Thoracic aorta (tissue), 2 donors: ENCODE data around the gene STK39. TPM values are rescaled to one million over a fixed set of nuclear protein-coding genes. Genes with fewer than 3 reads are reported as not detected.

Source experiments
- ATAC-seq: fragments of 150-250 bp; one replicate; pipeline ENCODE4 v1.8.0; 2017; ENCODE audit warnings: low read depth; ENCODE audit not compliant: insufficient number of reproducible peaks, low FRiP score
- DNase-seq: peaks from one replicate; pipeline ENCODE4 v3.0.0-alpha.2; 2020; ENCODE audit warnings: low spot score
- H3K27ac ChIP-seq, 2 donors: fragments of 200-600 bp; sonication (generic); 1 replicate in 1 of 2; 2 replicates in 1 of 2; pipeline ENCODE4 v1.5.1; 2016; ENCODE audit warnings: mild to moderate bottlenecking in 2 of 2, moderate library complexity in 2 of 2
- H3K27me3 ChIP-seq: fragments of 200-600 bp; sonication (generic); replicated peaks from 2 replicates; pipeline ENCODE4 v1.6.0; 2016; ENCODE audit warnings: mild to moderate bottlenecking; ENCODE audit not compliant: insufficient read depth
- H3K36me3 ChIP-seq: fragments of 200-600 bp; sonication (generic); one replicate; pipeline ENCODE4 v1.5.1; 2016
- H3K4me1 ChIP-seq, 2 donors: fragments of 200-600 bp; sonication (generic); 1 replicate in 1 of 2; 2 replicates in 1 of 2; pipeline versions ENCODE4 v1.5.1 to v1.6.0; 2016; ENCODE audit warnings: low read depth in 2 of 2, mild to moderate bottlenecking in 1 of 2; ENCODE audit not compliant: control insufficient read depth in 1 of 2
- H3K4me3 ChIP-seq: fragments of 200-600 bp; sonication (generic); 2 replicates; pipeline ENCODE4 v1.5.1; 2016; ENCODE audit warnings: mild to moderate bottlenecking
- H3K9me3 ChIP-seq: fragments of 200-600 bp; sonication (generic); 2 replicates; pipeline ENCODE4 v1.5.1; 2016
- CTCF ChIP-seq: fragments of 200-600 bp; sonication (generic); IDR thresholded peaks from one replicate; pipeline ENCODE4 v1.5.1; 2019; ENCODE audit warnings: antibody characterized with exemption
- total RNA-seq, 2 donors: library from RNA; depleted of rRNA; stranded (reverse); fragments of >200 nt; gene quantifications; one replicate each; pipeline versions ENCODE4 v1.1.0 to v1.2.3, GENCODE V29; 2016

STK39 gene
- total RNA-seq, 2 donors from 2014 or later: 11.5 to 18.5 TPM

DNA sequence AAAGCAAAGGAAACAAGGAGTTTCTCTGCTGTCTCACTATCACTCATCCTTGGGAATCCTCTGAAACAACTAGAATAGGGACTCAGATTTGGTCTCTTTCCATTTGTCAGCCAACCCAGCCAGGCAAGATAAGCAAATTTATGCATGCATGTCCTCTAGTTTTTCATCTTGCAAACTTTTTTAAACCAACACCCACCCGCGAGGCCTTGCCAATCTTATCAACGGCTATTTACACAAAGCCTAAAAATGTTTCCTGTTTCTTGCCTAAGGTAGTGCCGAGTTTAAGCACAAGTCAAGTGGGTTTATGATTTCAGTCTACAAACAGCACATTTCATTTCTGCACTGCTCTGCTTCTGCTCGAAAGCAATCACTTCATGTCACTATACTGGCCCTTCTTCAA is 240.9 kb downstream of the STK39 start:
- H3K4me3 ChIP-seq: no peak overlapping the region
- no peak for TF ChIP-seq CTCF
- no peaks in the 10 kb centered on the region for H3K9me3 ChIP-seq
- DNase-seq: no peak
- H3K27ac ChIP-seq: no peak overlapping the region
- H3K4me1 ChIP-seq: no peaks in the 10 kb centered on the region
- H3K27me3 ChIP-seq: no peaks in the 10 kb centered on the region
- no peaks in the 10 kb centered on the region for H3K36me3 ChIP-seq
- no peak for ATAC-seq

- no peaks in the 10 kb centered on the region for H3K4me1 ChIP-seq
- H3K27ac ChIP-seq: no peak overlapping the region
- H3K27me3 ChIP-seq: no peaks in the 10 kb centered on the region
- H3K4me3 ChIP-seq: no peak overlapping the region
- DNase-seq (no peak), ATAC-seq (no peak)
- no peaks in the 10 kb centered on the region for H3K9me3 ChIP-seq
- TF ChIP-seq CTCF: no peak
- no peaks in the 10 kb centered on the region for H3K36me3 ChIP-seq
Measured at GRCh38 chr2:168005586-168005985, 241.8 kb downstream of the STK39 start.

GRCh38 chr2:168003876-168004275 is 243.5 kb downstream of the STK39 start:
- ATAC-seq (no peak), DNase-seq (no peak)
- H3K27ac ChIP-seq: no peak overlapping the region
- H3K27me3 ChIP-seq: no peaks in the 10 kb centered on the region
- no peaks in the 10 kb centered on the region for H3K36me3 ChIP-seq
- no peaks in the 10 kb centered on the region for H3K4me1 ChIP-seq
- no peak for TF ChIP-seq CTCF
- no peak overlapping the region for H3K4me3 ChIP-seq
- H3K9me3 ChIP-seq: no peaks in the 10 kb centered on the region

GRCh38 chr2:168002021-168002553 is 245.3 kb downstream of the STK39 start:
- Histone ChIP-seq H3K4me1 (no peaks in the 10 kb centered on the region), H3K4me3 (no peak overlapping the region), H3K27me3 (no peaks in the 10 kb centered on the region), H3K9me3 (no peaks in the 10 kb centered on the region), H3K36me3 (no peaks in the 10 kb centered on the region), H3K27ac (no peak overlapping the region)
- DNase-seq (no peak), ATAC-seq (no peak)
- no peak for TF ChIP-seq CTCF

DNA sequence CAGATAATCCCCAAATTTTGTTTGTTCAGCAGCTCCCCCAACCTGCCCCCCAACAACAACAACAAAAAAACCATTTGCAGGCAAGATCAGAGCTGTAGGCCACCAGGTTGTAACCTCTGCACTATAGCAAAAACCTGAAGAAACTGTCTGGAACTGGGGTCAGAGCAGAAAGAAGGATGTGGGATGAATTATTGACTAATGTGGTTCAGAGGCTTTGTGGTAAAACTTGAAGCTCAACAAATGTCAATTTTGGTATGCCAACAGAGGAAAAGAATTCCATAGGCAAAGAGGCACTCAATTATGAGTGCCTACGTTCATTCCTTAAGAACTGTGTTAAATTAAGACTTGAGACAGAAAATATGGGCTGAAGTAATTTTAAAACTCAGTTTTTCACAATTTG is 255.1 kb downstream of the STK39 start:
- H3K27me3 ChIP-seq: no peaks in the 10 kb centered on the region
- no peak for ATAC-seq
- no peak for TF ChIP-seq CTCF
- no peaks in the 10 kb centered on the region for H3K36me3 ChIP-seq
- H3K9me3 ChIP-seq: no peaks in the 10 kb centered on the region
- H3K27ac ChIP-seq: no peak overlapping the region
- H3K4me1 ChIP-seq: peaks cover 9 to 16% of the 10 kb centered on the region in 2 donors
- DNase-seq: no peak
- H3K4me3 ChIP-seq: no peak overlapping the region
